Kidney tubule cell (primary cell): ENCODE results near the gene SHANK2.

Source experiments
- DNase-seq: peaks from one replicate; pipeline ENCODE4 v3.0.0-alpha.2; 2018; ENCODE audit warnings: low spot score

The SHANK2 gene

GRCh38 chr11:71269603-71270511 lies 17.5 kb upstream of the SHANK2 start:
- DNase-seq = no peak

GRCh38 chr11:71268706-71269321 lies 16.4 kb upstream of the SHANK2 start:
- DNase-seq = no peak

- no peak for DNase-seq
These were observed 15.5 kb upstream of the SHANK2 start for GRCh38 chr11:71267807-71268421.

- no peak for DNase-seq
These were observed 13.9 kb upstream of the SHANK2 start for GRCh38 chr11:71266114-71266833.

- DNase-seq = no peak
These were observed 13.2 kb upstream of the SHANK2 start for GRCh38 chr11:71265559-71266092.

- peak; percentile 35 for DNase-seq
These were observed 11.0 kb upstream of the SHANK2 start for GRCh38 chr11:71263386-71263785.

- no peak for DNase-seq
These were observed 3.6 kb upstream of the SHANK2 start for GRCh38 chr11:71255800-71256479.

- no peak for DNase-seq
These were observed 2.9 kb upstream of the SHANK2 start for GRCh38 chr11:71255323-71255722.

- DNase-seq = no peak
These were observed 1.4 kb upstream of the SHANK2 start for GRCh38 chr11:71253794-71254193.

GRCh38 chr11:71252770-71253730 lies 673 bp upstream of the SHANK2 start:
- DNase-seq = peak; percentile 98

- peak; percentile 55 for DNase-seq
These were observed 562 bp downstream of the SHANK2 start for GRCh38 chr11:71251761-71252268.

GRCh38 chr11:71251151-71251721 lies 1.1 kb downstream of the SHANK2 start:
- peak; percentile 51 for DNase-seq

GRCh38 chr11:71250523-71251150 lies 1.7 kb downstream of the SHANK2 start:
- DNase-seq = peak; percentile 23

- no peak for DNase-seq
These were observed 3.1 kb downstream of the SHANK2 start for GRCh38 chr11:71249301-71249700.

GRCh38 chr11:71248656-71249055 lies 3.7 kb downstream of the SHANK2 start:
- peak; percentile 34 for DNase-seq

- no peak for DNase-seq
These were observed 4.2 kb downstream of the SHANK2 start for GRCh38 chr11:71248251-71248570.

- DNase-seq = no peak
These were observed 4.7 kb downstream of the SHANK2 start for GRCh38 chr11:71247551-71248250.

- DNase-seq = no peak
These were observed 5.8 kb downstream of the SHANK2 start for GRCh38 chr11:71246559-71246958.
